Measurements from ENCODE around the gene ORM2.

Gene ORM2

GRCh38 chr9:114367772-114368569 lies 38.3 kb downstream of the ORM2 start:
- no peak overlapping the region for H3K4me3 ChIP-seq (ENCODE audit: low read depth, low read length)
- no peak for TF ChIP-seq CTCF (IDR thresholded peaks at IDR 0.05; ENCODE audit: borderline replicate concordance, insufficient read depth, low read depth, low read length)

DNA sequence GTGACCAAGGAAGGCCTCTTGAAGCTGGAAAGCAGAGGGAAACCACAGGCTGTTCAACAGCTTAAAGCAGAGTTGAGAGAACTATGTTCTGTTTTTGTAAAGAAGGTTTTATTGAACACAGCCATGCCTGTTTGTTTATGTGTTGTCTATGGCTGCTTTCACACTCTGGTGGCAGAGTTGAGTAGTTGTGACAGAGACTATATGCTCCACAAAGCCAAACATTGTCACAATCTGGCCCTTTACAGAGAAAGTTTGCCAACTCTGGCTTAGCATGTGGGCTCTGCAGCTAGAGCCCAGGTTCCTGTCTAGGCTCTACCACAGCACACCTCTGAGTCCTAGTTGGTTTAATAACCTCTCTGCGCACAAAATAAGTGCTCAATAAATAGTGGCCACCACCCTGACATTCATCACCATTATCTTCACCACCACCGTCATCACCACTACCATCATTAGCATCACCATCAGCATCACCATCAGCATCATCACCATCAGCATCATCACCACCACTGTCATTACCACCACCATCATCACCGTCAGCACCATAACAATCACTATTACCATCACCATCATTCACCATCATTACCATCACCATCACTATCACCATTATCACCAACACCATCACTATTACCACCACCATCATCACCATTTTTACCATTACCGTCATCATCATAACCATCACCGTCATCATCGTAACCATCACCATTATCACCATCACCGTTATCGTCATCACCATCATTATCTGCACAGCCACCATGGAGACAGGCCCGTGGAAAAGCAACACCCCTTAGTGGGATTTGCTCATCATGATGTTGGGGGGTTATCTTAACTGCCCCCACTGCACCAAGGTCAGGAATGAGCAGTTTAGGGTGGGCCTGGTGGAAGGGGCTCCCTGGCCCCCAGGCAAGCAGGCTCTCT lies 39.8 kb downstream of the ORM2 start:
- H3K4me3 ChIP-seq (ENCODE audit: low read depth, low read length), result no peak overlapping the region
- no peak for TF ChIP-seq CTCF (IDR thresholded peaks at IDR 0.05; ENCODE audit: borderline replicate concordance, insufficient read depth, low read depth, low read length)

DNA sequence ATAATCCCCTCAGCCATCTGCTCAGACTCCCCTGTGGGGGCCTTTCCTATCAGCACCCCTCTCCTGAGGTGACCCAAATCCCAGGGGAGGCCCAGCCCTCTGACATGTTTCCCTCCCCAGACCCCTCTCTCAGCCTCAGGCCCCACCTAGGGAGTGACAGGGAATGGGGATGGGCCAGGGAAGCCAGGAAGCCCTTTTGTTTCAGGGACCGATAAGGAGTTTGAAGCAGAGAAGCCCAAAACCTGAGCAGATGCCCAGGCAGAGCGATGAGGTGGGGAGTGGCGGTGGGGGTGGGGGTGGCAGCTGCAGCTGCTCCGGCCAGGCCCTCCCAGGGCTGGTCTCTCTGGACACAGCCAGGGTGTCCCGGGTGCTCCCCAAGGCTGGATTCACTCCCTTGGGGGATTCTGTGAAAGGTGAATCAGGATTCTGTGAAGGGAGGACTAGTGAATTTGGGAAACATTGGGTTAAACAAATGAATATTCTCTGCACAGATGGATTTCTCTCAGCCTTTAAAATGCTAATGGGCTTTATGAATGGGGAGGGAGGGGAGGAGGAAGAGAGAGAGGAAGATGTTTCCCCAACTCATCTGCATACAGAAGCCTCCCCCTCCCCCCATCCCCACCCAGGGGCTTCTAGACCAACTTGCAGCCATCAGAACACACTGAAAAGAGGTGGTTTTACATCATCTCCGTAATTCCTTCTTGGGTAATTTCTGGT lies 40.7 kb downstream of the ORM2 start:
- TF ChIP-seq CTCF (IDR thresholded peaks at IDR 0.05; ENCODE audit: borderline replicate concordance, insufficient read depth, low read depth, low read length), result no peak

DNA sequence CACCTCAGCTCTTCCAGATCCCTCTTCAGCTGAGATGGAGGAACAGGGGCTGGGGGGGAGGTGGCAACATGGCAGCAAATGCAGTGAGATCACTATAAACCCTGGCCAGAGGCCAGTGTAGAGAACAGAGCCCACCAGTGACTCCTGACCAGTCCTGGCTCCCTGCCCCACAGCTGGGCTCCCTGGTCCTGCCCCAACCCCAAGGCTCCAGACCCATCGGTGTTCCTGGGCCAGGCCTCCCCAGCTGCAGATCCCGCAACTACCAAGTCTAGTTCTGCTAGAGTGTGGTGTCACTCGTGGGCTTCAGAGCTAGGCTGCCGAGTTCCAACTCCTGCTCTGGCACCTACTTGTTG lies 41.3 kb downstream of the ORM2 start:
- no peak overlapping the region for H3K4me3 ChIP-seq (ENCODE audit: low read depth, low read length)
- TF ChIP-seq CTCF (IDR thresholded peaks at IDR 0.05; ENCODE audit: borderline replicate concordance, insufficient read depth, low read depth, low read length), result no peak

More for the DNA sequence above, 40.7 kb downstream of the ORM2 start:
- no peak overlapping the region for H3K4me3 ChIP-seq (ENCODE audit: low read depth, low read length)

DNA sequence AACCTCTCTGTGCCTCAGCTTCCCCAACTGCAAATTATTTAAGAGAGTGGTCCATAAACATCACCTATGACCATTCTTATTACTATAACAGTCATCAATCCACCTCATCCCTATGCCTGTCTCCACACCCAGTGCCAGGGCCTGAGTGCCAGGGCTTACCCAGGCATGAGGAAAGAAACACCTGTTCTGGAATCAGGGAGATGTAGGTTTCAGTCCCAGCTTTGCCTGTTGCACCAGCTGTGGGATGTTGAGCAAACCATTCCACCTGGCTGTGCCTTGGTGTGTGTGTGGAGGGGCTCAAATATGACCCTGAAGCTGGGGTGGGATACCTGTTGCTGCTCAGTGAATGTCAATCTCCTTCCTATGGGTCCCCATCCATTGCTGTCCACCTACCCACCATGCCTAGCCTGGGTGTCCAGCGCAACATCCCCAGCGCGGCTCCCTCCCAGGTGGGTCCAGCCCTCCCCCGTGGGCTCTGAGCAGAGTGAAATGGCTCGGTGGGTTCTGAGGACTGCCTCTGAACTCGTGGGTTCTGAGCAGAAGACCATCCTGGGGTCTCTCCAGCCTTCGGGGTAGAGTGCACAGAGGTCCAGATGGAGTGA lies 41.8 kb downstream of the ORM2 start:
- H3K4me3 ChIP-seq (ENCODE audit: low read depth, low read length), result no peak overlapping the region
- TF ChIP-seq CTCF (IDR thresholded peaks at IDR 0.05; ENCODE audit: borderline replicate concordance, insufficient read depth, low read depth, low read length), result no peak

DNA sequence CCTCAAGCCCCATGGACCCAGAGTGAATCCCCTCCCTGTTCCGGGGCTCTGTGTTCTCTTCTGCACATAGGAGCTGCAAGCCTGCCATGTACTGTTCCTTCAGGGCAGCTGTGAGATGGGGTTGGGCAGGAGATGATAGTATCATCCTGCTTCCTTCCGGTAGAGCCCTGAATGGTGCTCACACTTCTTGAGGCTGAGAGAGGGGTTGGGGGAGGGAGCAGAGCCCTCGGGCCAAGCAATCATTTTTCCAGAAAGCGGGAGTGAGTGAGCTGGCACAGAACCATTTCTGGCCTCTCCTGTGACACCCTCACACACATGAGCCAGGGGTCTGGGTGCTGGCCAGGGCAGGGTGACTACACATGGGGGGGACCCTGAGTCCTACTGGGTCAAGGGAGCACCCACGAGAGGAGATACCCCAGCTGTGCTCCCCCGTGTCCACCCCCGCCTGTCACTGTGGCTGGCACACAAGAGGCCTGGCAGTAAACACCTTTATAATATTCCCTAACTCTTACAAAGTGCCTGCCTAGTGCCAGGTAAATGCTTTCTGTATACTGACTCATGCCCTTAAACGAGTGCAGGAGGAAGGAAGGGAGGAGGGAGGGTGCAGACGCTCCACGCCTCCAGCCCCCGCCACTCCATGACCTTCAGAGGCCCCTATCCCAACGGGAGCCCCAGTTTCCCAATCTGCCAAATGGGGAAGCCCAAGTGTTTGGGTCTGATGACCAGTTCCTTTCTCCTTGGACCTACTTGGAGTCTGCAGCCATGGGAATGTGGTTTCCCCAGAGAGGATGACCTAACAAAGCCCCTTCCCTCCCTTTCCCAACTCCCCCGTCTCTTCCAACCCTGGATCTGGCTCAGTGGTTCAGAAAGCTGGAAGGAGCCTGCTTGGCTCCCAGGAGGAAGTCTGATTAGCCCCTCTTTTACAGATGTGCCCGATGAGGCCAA lies 42.6 kb downstream of the ORM2 start:
- peak overlapping the region; percentile 1 for H3K4me3 ChIP-seq (ENCODE audit: low read depth, low read length)
- no peak for TF ChIP-seq CTCF (IDR thresholded peaks at IDR 0.05; ENCODE audit: borderline replicate concordance, insufficient read depth, low read depth, low read length)
